Vagina (tissue), 2 donors: ENCODE data around the gene ELAVL2.

Source experiments
- POLR2A ChIP-seq, 2 donors: fragments of 450-650 bp; IDR thresholded peaks; one replicate each; pipeline ENCODE4 v1.6.1; 2017; ENCODE audit warnings: antibody characterized with exemption in 2 of 2, mild to moderate bottlenecking in 2 of 2, moderate library complexity in 2 of 2
- TF ChIP-seq, protein P1 (sequence below), 3 experiments: fragments of 450-650 bp in 2 of 3; fragments of 200-600 bp in 1 of 3; sonication (generic) in 1 of 3; IDR thresholded peaks; one replicate each; pipeline ENCODE4 v1.5.1; 2017 to 2019; ENCODE audit warnings: antibody characterized with exemption in 3 of 3, mild to moderate bottlenecking in 2 of 3, moderate library complexity in 2 of 3

DNA sequence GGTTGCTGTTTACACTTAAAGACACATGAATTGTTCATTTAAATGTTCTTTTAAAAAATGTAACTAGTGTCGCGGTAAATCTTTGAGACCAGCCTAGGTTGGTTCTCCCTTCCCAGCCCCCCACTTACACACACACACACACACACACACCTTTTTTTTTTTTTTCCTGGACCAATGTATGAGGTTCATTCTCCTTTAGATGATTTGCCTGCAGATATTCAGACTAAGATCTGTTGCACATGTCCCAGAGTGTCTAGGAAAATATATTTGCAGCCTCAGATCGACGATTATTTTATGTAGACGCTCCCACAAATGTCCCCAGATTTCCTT lies 4.4 kb upstream of the ELAVL2 start:
- TF ChIP-seq, protein P1, sequence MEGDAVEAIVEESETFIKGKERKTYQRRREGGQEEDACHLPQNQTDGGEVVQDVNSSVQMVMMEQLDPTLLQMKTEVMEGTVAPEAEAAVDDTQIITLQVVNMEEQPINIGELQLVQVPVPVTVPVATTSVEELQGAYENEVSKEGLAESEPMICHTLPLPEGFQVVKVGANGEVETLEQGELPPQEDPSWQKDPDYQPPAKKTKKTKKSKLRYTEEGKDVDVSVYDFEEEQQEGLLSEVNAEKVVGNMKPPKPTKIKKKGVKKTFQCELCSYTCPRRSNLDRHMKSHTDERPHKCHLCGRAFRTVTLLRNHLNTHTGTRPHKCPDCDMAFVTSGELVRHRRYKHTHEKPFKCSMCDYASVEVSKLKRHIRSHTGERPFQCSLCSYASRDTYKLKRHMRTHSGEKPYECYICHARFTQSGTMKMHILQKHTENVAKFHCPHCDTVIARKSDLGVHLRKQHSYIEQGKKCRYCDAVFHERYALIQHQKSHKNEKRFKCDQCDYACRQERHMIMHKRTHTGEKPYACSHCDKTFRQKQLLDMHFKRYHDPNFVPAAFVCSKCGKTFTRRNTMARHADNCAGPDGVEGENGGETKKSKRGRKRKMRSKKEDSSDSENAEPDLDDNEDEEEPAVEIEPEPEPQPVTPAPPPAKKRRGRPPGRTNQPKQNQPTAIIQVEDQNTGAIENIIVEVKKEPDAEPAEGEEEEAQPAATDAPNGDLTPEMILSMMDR (IDR thresholded peaks at IDR 0.05): no peak
- no peak for TF ChIP-seq POLR2A (IDR thresholded peaks at IDR 0.05)
